Activated T-cell treated with anti-CD3 and anti-CD28 coated beads for 1 hour (primary cell): ENCODE data around the gene CACNA2D1.

Source experiments
- DNase-seq: peaks from one replicate; pipeline ENCODE4 v3.0.0-alpha.2; 2020; ENCODE audit warnings: low read depth

The CACNA2D1 gene

DNA sequence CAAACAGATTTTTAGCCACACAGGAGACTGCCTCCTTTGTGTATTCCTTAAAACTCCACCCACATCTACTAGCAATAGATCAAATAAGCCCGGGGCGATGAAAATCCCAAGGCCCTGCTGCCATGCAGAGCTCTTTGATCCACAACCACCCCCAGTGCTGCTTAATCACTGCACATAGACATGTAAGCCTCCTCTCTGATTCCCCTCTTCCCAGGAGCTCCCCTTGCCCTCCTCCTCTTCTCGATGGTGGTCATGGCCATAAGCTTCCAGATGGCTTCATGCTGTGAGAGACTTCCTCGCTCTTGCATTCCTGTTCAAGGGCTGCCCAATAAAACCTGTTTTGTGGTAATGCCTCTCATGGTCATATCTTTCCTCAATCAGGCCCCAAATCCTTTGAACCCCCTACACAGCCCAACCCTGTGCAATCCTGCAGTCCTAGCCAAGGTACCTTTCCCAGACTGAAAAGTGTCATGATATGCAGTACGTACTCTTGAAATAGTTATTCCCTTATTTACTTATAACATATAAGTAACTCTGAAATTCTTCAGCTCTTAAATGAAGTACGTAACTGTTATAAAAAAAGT lies 158.5 kb downstream of the CACNA2D1 start:
- DNase-seq, result no peak

DNA sequence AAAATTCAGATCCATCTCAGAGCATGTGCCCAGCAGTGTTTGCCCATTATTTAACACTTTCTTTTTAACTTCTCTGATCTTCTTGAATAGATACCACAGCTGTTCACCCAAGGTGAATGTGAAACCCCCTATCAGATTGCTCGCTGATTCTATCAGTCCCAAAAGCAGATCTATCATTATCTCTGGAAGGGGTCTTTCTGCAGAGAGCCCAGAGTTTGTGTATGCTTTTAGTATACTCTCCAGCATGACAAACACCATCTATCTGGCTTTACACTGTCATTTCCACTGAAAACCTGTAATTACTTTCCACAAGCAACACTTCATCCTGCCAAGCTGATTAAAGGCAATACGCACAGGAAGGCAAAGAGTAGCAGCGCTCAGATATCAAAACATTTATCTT lies 168.2 kb downstream of the CACNA2D1 start:
- no peak for DNase-seq

DNA sequence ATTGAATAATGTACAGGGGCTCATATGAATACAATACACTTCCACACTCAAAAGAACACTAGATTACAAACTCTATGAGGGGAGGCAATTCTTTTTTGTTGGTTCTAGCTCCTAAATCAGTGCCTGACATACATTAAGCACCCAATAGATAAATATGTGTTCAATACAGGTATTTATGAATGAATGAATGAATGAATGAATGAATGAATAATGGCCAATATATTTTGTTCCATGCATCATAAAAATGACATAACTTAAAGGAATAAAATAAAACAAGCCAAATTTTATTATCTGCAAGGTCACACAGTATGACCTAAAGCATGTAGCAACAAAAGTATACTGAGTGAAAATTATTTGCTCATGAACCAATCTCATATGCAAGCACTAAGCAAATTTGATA lies 168.9 kb downstream of the CACNA2D1 start:
- DNase-seq, result no peak

DNA sequence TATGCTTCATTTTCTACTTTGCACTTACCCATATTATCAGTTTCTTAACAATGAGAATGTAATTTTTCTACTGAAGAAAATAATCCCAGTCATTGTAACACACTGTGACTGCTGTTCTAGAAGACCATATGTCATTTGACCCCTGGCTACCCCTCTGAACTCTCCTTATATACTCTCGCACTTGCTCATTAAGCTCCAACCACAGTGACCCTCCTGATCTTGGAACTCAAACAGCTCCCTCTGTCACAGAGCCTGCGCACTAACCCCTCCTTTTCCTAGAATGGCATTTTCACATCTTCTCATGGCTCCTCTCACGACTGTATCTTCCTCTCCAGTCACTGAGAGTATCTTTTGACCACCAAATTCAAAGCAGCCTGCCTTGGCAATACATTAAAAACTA lies 169.7 kb downstream of the CACNA2D1 start:
- no peak for DNase-seq

DNA sequence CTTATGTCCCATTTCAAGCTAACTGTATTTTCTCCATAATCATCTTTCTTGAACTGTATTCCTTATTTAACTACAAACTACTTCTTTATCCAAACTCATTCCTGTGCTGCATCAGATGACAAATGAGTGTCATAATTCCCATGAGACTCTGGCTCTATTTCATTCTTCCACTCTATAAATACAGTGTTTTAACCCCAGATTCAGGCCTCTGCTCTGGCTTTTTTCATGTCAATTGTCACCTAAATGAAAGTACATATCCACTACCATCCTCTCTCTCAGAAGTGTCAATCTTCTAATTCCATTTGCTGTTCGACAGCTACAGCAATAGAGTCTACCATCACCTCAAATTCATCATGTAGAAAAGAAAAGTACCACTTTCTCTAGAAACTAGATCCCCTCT lies 172.7 kb downstream of the CACNA2D1 start:
- DNase-seq, result no peak

DNA sequence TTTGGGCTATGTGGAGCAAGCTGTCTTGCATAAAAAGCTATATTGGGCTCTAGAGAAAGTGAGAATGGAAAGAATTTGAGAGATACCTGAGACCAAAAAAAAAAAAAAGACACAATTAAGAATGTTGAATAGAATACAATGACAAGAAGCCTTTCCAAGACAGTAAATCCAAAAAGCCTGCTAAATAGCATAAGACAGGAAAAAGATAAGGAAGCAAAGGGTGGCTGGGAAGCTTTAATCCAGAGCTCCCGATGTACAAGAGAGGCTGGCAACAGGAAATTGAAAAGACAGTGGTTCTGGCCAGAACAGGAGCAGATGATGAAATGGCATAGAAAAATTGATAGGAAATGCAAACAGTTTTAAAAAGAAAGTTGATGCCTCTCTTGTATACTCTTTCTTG lies 174.9 kb downstream of the CACNA2D1 start:
- DNase-seq, result no peak

DNA sequence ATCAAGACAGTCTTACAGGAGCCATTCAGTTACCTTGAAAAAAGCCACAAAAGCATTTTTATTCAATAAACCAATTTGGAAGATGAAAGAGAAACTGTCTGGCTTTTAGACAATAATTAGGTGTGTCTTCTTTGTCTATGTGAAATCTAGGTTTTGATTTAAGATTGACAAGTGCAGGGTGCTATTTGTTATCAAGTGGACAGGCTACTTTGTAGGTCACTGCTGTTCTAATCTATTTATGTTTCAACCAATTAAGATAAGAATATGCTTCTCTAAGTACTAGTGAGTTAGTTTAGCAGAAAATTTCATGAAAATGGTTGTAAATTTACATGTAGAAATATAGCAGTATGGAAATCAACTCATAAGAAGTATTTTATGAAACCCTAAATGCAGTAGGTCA lies 177.5 kb downstream of the CACNA2D1 start:
- DNase-seq, result no peak

DNA sequence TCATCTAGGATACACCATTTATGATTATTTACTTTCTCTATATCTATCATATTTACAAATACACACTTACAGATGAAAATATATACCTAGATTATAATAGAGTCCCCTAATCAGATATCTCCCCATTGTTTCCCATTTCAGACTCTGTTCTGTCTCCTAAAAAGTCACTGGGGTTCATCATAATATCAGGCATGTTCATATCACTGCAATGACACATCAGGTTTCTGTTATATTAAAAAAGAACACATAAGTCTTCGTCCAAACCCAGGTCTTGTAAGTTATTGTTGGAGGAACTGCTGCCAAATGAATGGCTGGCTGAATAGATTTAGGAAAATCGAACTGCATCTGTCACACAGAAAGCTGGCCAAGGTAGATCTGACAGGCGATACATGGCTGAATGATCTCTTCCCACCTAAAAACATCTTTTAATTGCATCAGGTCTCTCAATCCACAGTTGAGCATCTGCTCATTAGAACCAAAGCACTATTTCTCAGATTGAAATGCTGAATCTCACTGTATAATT lies 178.7 kb downstream of the CACNA2D1 start:
- no peak for DNase-seq

DNA sequence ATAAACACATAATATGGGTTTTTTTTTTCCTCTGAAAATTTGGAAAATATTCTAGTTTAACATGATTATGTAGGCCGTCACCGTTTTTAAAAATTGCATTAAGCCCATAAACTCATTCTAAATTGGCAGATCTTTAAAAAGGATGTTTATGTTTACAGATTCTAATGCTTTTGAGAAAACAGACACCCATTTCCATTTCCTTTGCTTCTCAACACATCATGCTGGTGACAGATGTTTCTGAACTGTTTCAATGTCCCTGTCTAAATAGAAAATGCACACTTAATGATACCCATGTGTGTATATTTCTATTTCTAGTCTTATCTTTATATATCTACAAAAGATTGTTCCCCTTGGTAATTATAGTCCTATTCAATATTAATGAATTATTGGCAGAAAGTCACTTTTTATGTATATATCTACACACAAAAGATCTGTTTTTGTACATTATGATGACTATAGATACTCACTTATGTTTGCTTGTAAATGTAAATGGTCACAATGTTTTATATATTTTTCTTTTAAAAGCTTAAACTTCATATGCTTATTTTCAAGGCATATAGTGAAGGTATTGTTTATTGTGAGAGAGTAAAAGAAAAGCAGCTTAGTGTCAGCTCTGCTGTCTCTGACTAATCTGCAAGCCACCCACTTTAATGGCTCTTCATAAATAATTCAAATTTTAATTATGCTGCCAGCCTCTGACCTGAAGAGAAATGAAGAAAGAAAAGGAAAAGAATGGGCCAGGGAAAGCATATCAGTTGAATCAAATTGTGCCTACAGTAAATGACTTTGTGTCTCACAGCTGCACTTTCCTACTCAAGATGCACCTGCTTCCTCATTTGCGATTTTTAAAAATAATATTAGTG lies 179.4 kb downstream of the CACNA2D1 start:
- DNase-seq, result no peak

DNA sequence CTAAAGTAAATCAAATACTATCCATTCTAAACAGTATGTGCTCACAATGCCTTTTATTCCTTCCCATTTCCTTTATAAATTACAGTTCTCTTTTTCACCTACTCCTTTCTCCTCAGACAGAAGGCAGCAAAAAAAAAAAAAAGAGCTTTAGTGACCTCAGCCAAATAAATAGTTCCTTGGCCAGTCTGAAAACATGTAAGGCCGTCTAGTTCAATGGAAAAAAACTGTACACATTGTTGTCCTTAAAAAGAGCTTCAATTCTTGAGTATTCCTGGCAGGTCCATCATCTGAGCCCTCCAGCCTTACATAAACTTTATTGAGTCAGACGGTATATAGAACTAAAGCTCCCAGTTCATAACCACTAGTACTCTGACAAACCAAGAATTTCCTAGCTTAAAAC lies 185.4 kb downstream of the CACNA2D1 start:
- no peak for DNase-seq

DNA sequence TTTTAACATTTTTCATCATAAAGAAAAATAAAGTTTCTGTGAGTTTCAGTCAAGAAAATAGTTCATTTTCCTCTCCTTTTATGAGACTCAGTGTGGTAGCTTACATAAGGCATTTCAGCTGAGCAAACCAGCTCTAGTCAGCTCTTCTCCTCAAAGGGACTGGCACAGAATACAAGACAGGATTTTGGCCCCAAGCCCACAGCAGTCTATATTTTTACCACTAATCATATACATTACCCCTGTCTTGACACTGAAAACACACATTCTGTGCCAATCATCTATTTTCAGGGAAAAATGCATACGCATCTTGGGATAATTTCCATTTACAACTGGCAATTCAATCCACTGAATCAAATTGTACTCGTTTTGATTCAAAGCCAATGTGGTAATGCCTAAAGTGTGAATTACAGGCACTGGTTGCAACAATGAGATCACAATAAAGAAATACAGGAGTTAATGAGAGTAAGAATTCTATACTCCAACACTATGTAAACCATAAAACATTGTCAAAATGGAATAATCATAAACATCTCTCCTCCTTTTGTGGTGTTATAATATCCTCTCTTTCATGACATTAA lies 186.4 kb downstream of the CACNA2D1 start:
- no peak for DNase-seq

DNA sequence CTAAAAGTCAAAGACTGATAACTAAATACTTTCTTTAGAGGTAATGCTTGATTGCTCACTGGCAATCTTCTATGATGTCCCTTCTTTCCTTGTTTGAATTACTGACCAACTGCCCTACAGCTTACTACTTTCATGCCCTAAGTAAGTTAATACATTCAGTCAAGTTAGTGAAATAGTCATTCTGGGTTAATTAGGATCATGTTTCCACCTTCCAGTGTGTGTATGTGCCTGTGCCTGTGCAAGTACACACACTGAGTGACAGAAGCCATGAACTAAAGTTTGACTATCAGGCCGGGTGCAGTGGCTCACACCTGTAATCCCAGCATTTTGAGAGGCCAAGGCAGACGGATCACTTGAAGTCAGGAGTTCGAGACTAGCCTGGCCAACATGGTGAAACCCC lies 187.9 kb downstream of the CACNA2D1 start:
- DNase-seq, result no peak

DNA sequence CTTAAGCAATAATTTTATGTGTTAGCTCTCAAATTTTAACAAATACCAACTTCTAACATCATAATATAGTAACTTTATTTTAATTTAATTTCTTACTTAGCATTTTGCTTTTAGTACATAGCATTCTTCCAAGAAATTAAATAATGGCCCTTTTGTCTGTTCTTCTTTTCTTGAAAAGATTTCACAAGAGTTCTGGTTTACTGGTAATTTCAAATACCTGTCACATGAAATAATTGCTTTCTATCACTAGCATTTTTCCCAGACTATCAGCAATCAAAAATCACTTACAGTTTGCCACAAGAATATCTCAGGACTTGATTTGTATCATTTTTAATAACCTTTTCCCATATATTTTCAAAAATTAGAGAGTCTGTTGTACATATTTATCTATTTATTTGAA lies 193.0 kb downstream of the CACNA2D1 start:
- no peak for DNase-seq

DNA sequence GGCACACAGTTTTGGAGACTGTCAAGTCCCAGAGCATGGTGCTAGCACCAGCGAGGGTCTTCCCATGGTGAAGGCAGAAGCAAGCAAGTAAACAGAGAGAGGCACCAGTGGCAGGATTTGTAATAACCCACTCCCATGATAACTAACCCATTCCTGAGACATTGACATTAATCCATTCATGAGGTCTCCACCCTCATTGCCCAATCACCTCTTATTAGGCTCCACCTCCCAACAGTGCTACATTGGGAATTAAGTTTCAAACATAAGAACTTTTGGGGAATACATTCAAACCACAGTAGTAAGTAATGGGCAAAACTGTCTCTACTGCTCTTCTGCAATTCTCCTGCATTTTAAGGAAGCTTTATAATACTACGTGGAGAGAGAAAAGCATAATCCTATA lies 193.6 kb downstream of the CACNA2D1 start:
- DNase-seq, result no peak

DNA sequence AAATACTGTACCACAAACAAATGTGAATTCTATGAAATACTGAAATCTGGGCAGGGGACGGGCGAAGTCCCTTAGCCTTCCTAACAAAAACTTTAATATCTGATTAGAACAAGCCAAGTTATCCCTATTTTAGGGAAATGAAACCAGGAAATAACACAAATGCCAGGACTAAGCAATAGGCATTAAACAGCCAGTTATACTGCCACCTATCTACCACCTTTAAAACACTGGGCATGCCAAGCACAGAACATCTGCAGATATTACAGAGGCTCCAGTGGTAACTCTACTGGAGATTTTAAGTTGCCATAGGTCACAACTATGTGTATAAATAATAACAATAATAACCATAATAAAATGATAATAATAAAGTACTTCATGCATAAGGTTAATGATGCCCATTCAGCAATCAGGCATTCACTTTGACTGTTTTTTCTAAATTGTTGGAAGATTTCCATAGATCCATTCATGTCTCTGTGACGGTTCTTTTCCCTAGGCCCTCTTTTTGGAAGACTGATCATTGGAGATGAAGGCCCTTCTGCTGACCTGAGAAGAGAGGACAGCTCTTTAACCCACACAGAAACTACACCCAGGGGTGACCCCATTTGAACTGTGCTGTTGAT lies 195.7 kb downstream of the CACNA2D1 start:
- no peak for DNase-seq

DNA sequence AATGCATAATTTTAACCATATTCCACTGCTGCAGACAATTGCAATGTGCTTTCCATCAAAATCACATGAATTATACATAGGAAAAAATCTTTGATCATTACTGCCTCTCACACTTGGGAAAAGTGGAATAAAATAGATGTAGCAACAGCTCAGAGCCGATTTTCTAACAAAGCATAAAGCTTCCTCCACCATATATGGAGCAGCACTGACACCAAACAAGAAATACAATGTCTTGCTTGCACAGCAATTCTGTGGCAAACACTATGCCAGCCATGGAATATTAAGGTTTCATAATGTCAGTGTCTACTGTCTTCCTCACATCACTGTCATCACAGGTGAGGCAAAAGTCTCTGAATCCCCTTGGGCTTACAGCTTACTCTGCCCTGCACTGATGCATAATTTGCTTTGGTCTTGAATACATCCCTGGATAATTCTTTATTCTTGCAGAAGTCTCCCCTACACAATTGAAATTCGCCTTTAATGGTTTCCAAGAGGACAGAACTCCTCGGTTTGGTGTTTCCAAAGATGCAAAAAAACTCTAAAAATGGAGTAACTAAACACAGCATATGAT lies 198.5 kb downstream of the CACNA2D1 start:
- DNase-seq, result no peak

DNA sequence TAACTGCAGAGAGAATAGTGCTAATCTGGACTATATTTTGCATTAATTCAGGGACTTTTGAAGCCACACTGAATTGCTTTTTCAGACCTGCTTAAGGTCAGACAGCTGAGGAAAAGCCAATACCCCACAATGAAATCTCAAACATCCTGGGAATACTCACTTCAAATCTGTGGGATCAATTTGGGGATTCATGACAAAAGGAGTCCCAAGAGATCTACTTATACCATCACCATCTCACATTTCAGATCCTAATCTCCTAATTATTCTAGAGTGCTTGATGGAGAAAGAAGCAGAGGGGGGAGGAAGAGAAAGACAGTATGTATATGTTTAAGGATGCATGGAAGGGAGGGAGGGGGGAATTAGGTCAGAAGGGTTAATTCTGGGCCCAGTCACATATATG lies 202.2 kb downstream of the CACNA2D1 start:
- no peak for DNase-seq

DNA sequence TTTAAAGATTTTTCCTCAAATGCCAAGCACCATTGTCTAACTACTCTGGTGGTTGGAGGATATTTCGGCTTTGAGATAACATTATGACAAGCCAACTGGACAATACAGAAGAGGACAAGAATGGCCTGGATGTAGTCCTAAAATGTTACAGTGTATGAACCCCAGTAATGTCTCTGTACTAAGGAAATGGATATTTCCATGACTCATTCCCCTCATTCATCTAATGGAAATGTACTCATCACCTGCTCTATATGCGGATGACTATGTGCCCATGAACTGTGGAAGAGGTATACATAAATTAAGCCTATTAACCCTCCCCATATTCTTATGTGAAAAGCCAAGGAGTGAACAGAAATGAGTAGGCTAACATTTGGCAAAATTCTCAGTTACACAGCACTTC lies 207.9 kb downstream of the CACNA2D1 start:
- no peak for DNase-seq

DNA sequence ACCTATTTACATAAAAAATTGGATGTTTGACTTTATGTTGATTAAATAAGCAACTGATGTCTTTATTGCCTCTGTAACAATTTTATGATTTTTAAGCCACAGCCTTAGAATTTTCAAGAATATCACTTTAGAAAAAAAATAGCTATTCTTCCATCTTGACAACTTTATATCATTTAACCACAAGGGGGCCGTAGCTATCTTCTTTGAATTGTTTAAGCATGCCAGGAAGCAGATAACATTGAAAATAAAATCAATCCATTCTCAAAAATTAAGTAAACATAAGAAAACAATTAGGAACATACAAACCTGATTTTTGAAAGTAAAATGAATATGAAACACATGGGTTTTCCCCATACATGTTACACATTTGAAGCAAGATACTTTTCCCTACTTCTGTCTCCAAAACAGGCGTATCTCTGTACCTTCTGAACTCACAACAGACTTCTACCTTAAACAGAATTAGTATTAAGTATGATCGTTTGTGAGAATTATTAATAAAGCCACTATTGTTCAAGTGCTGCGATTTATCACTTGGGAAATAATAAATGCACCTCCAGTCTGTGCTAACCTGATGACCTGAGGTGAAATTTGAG lies 209.0 kb downstream of the CACNA2D1 start:
- DNase-seq, result no peak

DNA sequence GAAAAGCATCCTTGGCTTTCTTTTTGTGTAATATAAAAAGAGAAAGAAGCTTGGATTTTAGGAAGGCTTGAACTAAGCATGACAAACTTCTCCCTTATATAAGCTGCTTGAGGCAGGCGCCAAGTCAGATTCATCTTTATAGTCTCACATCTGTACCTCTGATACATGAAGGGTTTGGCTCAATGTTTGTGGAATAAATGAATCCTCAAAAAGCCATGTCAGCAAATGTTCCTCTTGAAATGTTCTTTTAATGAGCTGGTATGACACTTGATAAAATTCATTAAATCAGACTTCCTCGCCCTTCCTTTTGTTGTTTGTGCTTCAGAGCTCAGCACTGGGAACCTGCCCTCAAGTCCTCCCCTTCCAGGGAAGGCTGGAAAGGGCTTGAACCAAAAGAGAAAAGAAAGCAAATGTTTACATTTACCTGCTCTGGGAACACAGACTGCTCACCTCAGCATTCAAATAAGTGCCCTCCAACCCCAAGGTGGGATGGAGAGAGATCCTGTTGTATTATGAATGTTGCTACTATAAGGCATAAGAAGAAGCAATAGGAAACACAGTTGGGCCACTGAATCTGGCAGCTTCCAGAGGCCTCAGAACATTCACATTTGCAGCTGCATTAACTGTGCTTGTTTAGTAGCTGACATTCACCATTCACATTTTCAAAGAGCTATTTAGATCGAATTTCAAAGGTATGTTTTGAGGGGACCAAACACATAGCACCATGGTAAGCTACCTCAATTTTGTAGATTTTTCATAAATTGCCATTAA lies 212.6 kb downstream of the CACNA2D1 start:
- DNase-seq, result no peak

DNA sequence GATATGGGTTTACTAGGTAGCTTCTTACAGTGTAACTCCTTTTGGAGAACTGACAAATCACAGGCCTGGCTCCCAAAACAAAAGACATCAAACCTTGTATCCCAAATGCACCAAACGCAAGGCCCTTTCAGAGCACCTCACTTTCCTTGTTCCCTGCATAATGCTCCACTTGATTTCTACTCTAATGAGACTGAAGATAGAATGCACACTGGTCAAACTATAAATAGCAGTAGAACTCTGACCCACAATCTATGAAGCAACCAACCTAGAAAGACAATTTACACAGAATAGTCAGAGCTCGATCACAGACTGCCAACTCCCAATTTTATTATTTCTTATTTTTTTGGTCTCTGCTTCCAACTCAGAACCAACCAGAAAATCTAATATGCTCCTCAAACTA lies 214.4 kb downstream of the CACNA2D1 start:
- DNase-seq, result no peak
